ENCODE data around the gene C21orf91.

GRCh38 chr21:17769447-17769845 lies 49.7 kb downstream of the C21orf91 start:
- TF ChIP-seq CTCF (IDR thresholded peaks at IDR 0.05; ENCODE audit: insufficient read depth, low read length) (no peak), POLR2AphosphoS5 (IDR thresholded peaks at IDR 0.05; ENCODE audit: low read depth) (no peak), SPI1 (IDR thresholded peaks at IDR 0.05; ENCODE audit: borderline replicate concordance, low read depth) (no peak)
- TF ChIP-seq, protein P1, sequence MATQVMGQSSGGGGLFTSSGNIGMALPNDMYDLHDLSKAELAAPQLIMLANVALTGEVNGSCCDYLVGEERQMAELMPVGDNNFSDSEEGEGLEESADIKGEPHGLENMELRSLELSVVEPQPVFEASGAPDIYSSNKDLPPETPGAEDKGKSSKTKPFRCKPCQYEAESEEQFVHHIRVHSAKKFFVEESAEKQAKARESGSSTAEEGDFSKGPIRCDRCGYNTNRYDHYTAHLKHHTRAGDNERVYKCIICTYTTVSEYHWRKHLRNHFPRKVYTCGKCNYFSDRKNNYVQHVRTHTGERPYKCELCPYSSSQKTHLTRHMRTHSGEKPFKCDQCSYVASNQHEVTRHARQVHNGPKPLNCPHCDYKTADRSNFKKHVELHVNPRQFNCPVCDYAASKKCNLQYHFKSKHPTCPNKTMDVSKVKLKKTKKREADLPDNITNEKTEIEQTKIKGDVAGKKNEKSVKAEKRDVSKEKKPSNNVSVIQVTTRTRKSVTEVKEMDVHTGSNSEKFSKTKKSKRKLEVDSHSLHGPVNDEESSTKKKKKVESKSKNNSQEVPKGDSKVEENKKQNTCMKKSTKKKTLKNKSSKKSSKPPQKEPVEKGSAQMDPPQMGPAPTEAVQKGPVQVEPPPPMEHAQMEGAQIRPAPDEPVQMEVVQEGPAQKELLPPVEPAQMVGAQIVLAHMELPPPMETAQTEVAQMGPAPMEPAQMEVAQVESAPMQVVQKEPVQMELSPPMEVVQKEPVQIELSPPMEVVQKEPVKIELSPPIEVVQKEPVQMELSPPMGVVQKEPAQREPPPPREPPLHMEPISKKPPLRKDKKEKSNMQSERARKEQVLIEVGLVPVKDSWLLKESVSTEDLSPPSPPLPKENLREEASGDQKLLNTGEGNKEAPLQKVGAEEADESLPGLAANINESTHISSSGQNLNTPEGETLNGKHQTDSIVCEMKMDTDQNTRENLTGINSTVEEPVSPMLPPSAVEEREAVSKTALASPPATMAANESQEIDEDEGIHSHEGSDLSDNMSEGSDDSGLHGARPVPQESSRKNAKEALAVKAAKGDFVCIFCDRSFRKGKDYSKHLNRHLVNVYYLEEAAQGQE (IDR thresholded peaks at IDR 0.05; ENCODE audit: insufficient replicate concordance, low read depth), result no peak

Measured in HL-60 (cell line).